GM19438 (cell line): ENCODE results near the gene ITGAE.

Experiments
- ATAC-seq: cut with Tn5 transposase; IDR thresholded peaks from one replicate; pipeline ENCODE4 v1.9.1; 2021; ENCODE audit warnings: low read depth; ENCODE audit not compliant: unreplicated experiment

The ITGAE gene

GRCh38 chr17:3699951-3700350 is 101.0 kb downstream of the ITGAE start:
- ATAC-seq: no peak

GRCh38 chr17:3698139-3698538 is 102.8 kb downstream of the ITGAE start:
- no peak for ATAC-seq

GRCh38 chr17:3697103-3697476 is 103.9 kb downstream of the ITGAE start:
- ATAC-seq: no peak

DNA sequence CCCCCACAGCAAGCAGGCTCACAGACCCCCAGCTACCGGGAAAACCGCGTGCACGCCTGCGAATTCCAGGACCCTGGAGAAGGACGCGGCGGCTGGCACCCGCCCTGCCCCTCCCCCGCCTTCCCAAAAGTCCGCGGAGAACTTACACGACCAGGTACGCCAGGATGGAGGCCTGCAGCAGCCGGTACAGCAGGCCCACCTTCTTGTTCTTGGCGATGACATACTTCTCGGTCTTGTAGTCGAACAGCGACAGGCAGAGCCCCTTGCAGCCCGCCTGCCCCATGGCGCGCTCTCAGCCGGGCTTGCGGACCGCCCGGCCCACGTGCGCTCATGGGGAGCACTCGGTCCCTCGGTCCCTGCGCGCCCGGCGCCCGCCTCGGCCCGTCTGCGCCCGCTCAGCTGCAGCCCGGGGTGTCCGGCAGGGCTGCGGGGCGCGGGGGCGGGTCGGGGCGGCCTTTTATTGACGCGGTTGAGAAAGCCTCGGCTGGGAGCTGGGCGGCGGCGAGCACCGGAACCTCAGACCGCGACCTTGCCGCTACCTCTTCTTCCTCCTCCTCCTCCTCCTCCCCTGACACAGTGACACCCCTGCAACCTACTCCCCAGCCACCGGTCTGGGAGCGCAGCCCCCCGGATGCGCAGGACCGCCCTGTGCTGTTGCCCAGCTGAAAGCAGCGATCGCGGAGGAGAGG is 105.1 kb downstream of the ITGAE start, which contains the start of gene P2RX5:
TSS of gene P2RX5 (minus strand) at position 433 of the 689 bp plus-strand sequence. CDS start at position 283, 150 bp downstream.
- ATAC-seq: no peak

DNA sequence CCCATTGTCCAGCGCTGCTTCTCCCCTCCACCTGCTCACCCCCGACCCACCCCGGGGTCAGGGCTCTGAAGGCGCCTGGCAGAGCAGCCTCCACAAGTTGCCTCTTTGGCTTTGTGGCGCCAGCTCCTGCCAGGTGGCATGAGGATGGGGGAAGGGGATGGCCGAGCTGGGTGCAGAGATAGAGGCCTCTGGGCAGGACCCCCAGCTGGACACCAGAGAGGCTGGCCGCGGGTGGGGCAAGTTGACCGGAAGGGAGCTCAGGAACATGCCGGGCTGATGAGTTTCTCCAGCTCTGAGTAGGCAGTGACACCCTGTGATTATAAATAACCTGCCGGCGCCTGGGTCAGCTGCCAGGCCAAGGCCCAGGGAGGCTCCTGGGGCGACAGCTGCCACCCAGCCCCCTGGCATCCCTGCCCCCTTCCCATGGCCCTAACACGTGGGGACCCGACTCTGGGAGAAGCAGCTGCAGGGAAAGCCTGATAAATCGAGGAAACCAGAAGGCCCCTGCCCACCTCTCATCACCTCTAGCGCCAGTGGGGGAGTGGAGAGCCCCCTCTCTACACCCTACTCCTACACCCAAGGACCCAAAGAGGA is 105.8 kb downstream of the ITGAE start:
- no peak for ATAC-seq

DNA sequence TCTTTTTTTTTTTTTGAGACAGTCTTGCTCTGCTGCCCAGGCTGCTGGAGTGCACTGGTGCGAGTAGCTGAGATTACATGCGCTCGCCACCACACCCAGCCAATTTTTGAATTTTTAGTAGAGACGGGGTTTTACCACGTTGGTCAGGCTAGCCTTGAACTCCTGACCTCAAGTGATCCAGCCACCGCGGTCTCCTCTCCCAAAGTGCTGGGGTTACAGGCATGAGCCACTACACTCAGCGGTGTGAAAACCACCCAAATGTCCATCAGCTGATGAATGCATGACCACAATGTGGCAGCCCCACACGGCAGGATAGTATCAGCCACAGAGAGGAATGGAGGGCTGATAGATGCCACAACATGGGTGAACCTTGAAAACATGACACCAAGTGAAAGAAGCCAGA is 107.2 kb downstream of the ITGAE start:
- ATAC-seq: no peak

GRCh38 chr17:3693141-3693540 is 107.8 kb downstream of the ITGAE start:
- ATAC-seq: no peak

- no peak for ATAC-seq
Observed at GRCh38 chr17:3692346-3692745, 108.6 kb downstream of the ITGAE start.

DNA sequence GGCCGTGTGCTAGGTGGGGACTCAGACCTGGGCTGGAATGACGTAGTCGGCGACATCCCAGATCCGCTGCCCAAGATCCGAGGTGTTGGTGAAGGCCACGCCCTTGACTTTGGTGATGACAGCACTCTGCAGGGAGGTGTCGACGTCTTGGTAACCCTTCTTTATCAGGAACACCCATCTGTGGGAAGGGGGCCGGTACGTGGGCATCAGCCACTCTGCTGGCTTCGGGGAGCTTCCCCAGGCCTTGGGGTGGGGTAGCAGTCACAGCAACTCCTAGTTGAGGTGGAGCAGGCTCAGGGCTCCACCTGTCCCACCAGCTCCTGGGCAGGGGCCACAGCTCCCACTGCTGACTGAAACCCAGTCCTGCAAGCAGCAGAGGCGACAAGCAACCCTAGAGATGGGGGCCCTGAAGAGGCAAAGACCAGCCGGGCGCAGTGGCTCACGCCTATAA is 109.3 kb downstream of the ITGAE start:
- ATAC-seq: no peak

GRCh38 chr17:3690094-3690715 is 110.8 kb downstream of the ITGAE start:
- no peak for ATAC-seq

- ATAC-seq: no peak
Observed at GRCh38 chr17:3689262-3690093, 111.5 kb downstream of the ITGAE start.

- no peak for ATAC-seq
Observed at GRCh38 chr17:3688852-3689261, 112.1 kb downstream of the ITGAE start.

DNA sequence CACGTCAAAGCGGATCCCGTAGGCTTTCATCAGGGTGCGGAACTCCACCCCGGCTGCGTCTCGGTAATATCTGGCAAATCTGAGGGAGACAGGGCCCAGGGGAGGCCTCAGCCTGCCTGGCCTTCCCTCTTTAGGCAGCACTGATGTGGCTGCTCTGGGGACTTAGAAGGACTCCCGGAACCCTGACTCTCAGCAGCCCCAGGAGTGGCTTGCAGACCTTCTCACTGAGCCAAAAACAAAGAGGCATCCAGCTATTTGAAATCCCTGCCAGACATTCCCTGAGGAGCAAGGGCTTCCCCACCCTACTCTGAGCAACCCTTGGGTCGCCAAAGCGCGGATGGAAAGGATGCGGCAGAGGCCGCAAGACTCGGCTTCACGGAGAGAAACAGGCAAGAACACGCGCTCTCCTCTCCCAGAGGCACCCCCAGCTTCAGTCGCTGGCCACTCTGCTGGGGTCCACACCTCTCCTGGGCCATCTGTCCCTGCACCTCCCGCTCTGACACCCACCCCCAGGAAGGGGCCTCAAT is 112.9 kb downstream of the ITGAE start:
- ATAC-seq: no peak

DNA sequence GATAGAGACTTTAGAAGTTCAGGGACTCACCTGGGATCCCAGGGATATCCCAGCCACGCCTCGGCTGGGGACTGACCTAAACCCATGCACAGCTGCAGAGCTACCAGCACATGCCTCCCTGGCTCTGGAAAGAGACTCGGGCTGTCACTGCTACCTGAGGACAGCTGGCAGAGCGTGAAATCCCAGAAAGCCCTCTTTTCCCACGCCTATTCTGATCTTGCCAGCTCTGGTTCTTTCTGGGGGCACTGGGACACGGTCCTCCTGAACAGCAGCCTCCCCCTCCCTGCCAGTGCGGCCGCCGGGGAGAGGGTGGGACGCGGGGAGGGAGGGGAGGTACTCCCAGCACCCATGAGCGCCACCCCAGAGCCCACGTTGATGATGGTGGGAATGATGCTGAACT is 115.8 kb downstream of the ITGAE start:
- no peak for ATAC-seq

DNA sequence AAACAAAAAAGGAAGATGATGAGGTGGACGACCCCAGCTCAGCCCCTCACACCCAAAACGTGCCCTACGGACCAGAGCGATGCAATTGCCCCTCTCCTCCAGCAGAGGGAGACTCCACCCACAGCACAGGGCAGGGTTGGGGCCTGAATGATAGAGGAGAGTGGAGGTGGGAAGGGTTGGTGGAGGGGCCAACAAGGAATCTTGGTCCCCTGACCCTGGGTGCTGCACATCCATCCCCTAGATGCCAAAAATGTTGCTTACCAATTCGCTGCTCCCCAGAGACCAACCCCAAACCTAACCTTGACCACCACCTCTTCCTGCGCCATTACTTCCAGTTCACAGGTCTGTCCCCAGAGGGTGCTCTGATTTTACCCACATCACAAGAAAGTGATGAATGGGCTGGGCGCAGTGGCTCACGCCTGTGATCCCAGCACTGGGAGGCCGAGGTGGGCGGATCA is 117.9 kb downstream of the ITGAE start:
- no peak for ATAC-seq

DNA sequence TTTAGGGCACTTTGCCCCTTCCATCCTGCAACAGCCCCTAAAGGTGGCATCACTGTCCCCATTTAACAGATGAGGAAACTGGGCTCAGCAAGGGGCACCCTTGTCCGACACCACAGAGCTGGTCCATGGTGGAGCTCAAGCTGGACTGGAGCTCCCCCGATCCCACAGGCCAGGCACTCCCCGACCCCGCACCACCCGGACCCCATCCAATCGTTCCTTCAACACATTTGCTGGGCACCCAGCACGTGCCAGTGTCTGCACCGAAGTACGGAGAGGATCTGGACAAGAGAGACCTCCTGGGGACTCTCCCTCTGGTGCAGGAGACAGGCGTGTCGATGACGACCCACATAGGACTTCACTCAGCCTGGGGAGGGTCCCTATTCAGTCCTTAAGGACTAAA is 119.0 kb downstream of the ITGAE start:
- ATAC-seq: no peak

DNA sequence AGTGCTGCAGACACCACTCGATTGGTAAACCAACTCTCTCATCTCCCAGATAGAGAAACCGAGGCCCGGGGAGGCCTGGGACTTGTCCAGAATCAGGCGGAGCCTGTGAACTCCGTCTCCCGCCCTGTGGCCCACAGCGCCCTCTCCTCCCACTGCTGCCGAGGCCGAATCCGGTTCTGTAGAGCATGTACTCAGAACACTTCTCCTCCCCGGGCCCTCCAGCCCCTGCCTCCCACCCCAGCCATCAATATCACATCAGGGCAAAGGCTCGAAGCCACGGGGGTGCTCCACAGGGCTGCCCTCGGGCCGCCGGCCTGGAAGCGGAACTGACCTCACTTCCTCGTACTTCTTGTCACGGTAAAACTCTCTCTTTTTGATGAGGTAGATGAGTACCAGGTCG is 119.4 kb downstream of the ITGAE start:
- ATAC-seq: no peak

DNA sequence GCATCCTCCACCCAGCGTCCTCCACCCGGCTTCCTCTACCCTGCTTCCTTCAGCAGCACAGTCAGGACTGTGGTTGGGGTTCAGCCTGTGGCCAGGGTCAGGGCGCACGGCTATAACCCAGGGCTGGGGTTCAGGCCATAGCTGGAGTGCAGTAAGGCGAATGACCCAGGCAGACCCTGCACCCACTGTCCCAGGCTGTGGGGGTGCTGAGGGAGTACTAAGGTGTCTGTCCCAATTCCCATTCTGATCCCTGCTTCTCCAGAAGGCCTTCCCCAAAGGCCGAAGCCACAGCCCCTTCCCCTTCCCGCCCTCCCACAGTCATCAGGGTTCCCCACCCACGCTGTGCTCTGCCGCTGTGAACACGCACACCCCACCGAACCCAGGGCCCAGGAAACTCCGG is 119.9 kb downstream of the ITGAE start:
- no peak for ATAC-seq

DNA sequence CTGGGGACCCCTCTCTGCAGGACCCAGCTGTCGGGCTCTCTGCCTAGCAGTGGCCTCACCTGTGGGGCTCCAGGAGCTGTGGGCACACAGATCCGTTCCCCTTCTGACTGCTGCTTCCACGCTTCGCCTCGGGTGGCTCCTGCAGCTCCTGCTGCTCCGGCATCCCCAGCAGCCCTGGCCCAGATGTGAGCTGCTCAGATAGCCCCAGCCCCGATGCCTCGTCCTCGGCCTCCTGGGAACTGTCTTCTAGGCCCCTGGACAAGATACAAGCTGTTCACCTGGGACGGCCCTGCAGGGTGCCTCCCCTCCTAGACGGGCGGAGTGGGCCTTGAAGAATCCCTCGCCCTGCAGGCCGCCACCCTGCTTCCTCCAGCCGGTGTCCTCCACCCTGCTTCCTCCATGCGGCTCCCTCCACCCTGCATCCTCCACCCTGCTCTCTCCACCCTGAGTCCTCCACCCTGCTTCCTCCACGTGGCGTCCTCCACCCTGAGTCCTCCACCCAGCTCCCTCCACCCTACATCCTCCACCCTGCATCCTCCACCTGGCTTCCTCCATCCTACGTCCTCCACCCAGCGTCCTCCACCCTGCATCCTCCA is 121.4 kb downstream of the ITGAE start:
- no peak for ATAC-seq

GRCh38 chr17:3678821-3679530 is 122.0 kb downstream of the ITGAE start:
- no peak for ATAC-seq
